RWPE1 (cell line): ENCODE measurements around the gene EFNA5.

ENCODE experiments used
- CTCF ChIA-PET: fragments of 350-600 bp; sonication (Branson Sonifier 250); formaldehyde crosslinking; extraction: SDS; loops from one replicate; lab custom pipeline; 2021; lab: Yijun Ruan, JAX
- POLR2A ChIA-PET: fragments of 400-600 bp; formaldehyde crosslinking; extraction: SDS; loops from one replicate; lab custom pipeline; 2020; ENCODE audit warnings: antibody characterized with exemption; ENCODE audit not compliant: low non-redundant PET; lab: Yijun Ruan, JAX
- DNase-seq: peaks from one replicate; pipeline ENCODE4 v3.0.0; 2012; ENCODE audit warnings: low spot score
- H3K27ac ChIP-seq: fragments of 450-650 bp; 2 replicates; pipeline ENCODE4 v1.5.1; 2017
- CTCF ChIP-seq: fragments of 450-650 bp; conservative IDR thresholded peaks from 2 replicates; pipeline ENCODE4 v1.5.1; 2017; ENCODE audit warnings: low read depth, mild to moderate bottlenecking

Gene EFNA5

GRCh38 chr5:107529618-107530017, 141.1 kb downstream of the EFNA5 start:
- ChIA-PET CTCF (no interaction called here), POLR2A (no interaction called here)
- DNase-seq = no peak
- H3K27ac ChIP-seq = no peak overlapping the region
- no peak for TF ChIP-seq CTCF

- ChIA-PET POLR2A (no interaction called here), CTCF (no interaction called here)
- no peak for DNase-seq
- TF ChIP-seq CTCF = no peak
- H3K27ac ChIP-seq = no peak overlapping the region
These were observed 144.3 kb downstream of the EFNA5 start for GRCh38 chr5:107526270-107526937.

- ChIA-PET CTCF (interaction anchor here (1.6 kb wide), 1 partner anchor 11 kb away, joined by 6 read pairs; no protein-coding TSS in a partner anchor), POLR2A (no interaction called here)
- peak; percentile 40 for DNase-seq
- no peak overlapping the region for H3K27ac ChIP-seq
- TF ChIP-seq CTCF = no peak
These were observed 146.6 kb downstream of the EFNA5 start for GRCh38 chr5:107524111-107524510.

- CTCF ChIA-PET = interaction anchor here (1.6 kb wide), 1 partner anchor 11 kb away, joined by 6 read pairs; no protein-coding TSS in a partner anchor
- no peak overlapping the region for H3K27ac ChIP-seq
- no peak for DNase-seq
- POLR2A ChIA-PET = no interaction called here
- TF ChIP-seq CTCF = no peak
These were observed 147.6 kb downstream of the EFNA5 start for GRCh38 chr5:107523029-107523680.

DNA sequence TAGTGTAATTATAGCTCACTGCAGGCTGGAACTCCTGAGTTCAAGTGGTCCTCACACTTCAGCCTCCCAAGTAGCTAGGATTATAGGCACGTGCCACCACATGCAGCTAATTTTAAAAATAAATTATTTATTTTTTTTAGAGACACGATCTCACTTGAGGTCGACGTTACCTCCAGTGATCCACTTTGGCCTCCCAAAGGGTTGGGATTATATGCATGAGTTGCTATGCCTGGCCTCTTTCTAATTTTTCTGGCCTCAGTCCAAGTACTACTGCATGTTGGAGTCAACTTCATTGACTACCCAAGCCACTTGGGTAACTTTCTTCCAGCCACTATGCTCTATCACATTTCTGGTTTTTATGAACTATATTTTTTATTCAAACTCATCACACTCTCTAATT, 148.3 kb downstream of the EFNA5 start:
- POLR2A ChIA-PET = no interaction called here
- TF ChIP-seq CTCF = no peak
- no peak for DNase-seq
- H3K27ac ChIP-seq = no peak overlapping the region
- CTCF ChIA-PET = interaction anchor here (0.5 to 0.6 kb wide), 3 partner anchors 37 to 1866 kb away, joined by 3 read pairs; no protein-coding TSS in a partner anchor

DNA sequence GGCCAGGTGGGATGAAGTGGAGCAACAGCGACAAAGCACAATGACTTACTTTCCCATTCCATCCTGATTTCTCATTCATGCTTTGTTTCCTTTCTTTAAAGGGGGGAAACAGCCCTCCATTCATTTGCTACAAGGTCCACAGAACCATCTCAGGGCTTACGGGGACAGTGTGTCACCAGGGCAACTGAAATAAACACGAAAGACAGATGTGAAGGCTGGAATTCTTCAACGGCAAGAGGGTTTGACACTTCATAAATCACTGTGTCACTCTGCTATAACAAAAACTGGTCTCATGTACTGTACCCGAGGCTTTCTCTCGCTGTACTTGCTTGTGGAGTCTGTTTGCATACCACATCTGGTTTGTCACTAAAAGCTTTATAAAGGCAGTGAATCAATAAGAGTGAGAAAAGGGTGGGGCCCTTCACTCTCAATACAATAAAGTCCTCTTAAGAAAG, 150.8 kb downstream of the EFNA5 start:
- ChIA-PET CTCF (interaction anchor here (0.6 to 1.6 kb wide), 2 partner anchors 52 to 96 kb away, joined by 3 to 5 read pairs; no protein-coding TSS in a partner anchor), POLR2A (no interaction called here)
- DNase-seq = peak; percentile 32
- TF ChIP-seq CTCF = no peak
- no peak overlapping the region for H3K27ac ChIP-seq
